Measurements from ENCODE around the gene COMP.

- TF ChIP-seq, protein P1, sequence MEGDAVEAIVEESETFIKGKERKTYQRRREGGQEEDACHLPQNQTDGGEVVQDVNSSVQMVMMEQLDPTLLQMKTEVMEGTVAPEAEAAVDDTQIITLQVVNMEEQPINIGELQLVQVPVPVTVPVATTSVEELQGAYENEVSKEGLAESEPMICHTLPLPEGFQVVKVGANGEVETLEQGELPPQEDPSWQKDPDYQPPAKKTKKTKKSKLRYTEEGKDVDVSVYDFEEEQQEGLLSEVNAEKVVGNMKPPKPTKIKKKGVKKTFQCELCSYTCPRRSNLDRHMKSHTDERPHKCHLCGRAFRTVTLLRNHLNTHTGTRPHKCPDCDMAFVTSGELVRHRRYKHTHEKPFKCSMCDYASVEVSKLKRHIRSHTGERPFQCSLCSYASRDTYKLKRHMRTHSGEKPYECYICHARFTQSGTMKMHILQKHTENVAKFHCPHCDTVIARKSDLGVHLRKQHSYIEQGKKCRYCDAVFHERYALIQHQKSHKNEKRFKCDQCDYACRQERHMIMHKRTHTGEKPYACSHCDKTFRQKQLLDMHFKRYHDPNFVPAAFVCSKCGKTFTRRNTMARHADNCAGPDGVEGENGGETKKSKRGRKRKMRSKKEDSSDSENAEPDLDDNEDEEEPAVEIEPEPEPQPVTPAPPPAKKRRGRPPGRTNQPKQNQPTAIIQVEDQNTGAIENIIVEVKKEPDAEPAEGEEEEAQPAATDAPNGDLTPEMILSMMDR (IDR thresholded peaks at IDR 0.05) = no peak
- no peak for TF ChIP-seq EZH2 (IDR thresholded peaks at IDR 0.05; ENCODE audit: borderline replicate concordance, insufficient read depth, low read depth, low read length, poor library complexity, severe bottlenecking)
These were observed 30.4 kb downstream of the COMP start for GRCh38 chr19:18760440-18761383.

All from B cell (primary cell).